HG03558 (cell line): ENCODE measurements around the gene ZNF692.
A peak's percentile ranks its signal among the peaks of the same experiment; 100 is the strongest.
"Not testable (repeated sequence)": the region's sequence is repeated elsewhere in the genome, so short reads cannot be mapped to it uniquely, and the experiment has no call there.

Experiments
- ATAC-seq: cut with Tn5 transposase; IDR thresholded peaks from one replicate; pipeline ENCODE4 v1.9.1; 2021; ENCODE audit warnings: moderate number of reproducible peaks; ENCODE audit not compliant: unreplicated experiment; ENCODE audit errors: extremely low read depth

Gene ZNF692

DNA sequence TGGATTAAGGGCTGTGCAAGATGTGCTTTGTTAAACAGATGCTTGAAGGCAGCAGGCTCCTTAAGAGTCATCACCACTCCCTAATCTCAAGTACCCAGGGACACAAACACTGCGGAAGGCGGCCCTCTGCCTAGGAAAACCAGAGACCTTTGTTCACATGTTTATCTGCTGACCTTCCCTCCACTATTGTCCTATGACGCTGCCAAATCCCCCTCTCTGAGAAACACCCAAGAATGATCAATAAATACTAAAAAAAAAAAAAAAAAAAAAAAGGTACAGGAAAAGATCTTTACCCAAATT, 28.2 kb downstream of the ZNF692 start:
- ATAC-seq = not testable (repeated sequence)

DNA sequence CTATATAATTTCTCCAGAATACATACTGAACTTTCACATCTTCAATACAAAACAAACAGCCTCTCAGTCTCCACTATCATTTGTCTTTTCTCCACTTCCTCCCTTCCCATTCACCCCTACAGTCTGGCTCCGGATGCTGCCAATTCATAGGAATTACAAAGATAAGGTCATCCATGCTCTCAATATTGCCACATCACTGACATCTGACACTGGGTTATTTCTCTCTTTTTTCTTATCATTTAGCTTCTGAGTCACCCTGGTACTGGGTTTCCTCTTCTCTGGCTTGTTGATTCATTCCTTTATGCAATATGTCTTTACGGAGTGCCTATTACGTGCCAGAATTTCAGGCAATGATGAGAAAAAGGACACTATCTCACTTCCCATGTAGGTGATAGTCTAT, 30.0 kb downstream of the ZNF692 start:
- no peak for ATAC-seq

DNA sequence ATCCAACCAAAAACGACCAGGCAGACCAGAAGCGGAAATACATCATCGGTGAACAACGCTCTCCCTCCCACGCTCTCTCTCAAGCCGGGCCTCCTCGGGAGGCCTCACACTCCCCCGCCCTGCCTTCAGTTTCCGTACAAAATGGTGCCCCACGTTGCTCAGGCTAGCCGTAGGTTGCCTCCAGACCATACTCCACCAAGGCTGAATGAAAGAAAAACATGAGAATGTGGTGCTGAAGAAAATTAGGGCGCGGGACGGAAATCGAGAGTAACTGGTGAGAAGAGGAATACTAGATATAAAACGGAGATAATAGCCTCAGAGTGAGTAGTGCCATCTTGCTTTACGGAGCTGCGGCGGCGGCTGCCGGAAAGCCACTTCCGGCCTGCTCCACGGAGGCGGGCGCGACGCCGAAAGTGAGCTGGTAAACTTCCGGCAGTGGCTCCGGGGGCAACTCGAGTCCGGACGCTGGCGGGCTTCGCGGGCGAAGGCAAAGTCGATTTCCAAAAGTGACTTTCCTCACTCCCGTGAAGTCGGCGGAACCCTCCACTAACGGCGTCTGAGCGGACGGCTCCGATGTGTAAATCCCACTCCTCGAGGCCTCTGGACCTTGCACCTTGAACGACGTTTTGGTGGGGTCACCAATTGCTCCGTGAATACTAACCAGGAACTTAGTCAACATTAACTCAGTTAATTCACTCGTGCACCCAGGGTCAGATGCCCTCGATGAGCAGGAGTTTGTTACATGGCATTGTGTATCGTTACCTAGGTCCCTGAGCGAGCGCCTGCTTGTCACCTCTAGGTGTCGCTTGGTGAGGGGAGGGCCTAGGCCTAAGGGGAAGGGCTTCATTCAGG, 32.8 kb downstream of the ZNF692 start, which contains the start of gene SH3BP5L:
SH3BP5L (minus strand) TSS at position 7 of the 852 bp plus-strand sequence. CDS start 980 bp downstream, outside the sequence.
- peak; percentile 87 for ATAC-seq

DNA sequence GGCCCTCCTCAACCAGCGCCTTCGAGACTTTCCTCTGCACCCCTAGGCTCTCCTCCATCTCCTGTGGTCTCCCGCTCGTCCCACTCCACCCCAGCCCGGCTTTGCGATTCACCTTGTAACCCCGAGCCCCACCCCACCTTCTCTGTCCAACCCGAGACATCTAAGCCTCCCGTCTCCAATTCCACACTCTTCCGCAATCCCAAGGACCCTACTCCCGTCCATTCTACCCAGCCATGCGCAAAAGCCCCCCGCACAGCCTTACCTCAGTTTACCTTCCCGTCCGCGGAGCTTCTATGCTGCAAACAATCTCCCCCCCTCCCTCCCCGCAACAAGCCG, 33.3 kb downstream of the ZNF692 start:
- ATAC-seq = no peak

DNA sequence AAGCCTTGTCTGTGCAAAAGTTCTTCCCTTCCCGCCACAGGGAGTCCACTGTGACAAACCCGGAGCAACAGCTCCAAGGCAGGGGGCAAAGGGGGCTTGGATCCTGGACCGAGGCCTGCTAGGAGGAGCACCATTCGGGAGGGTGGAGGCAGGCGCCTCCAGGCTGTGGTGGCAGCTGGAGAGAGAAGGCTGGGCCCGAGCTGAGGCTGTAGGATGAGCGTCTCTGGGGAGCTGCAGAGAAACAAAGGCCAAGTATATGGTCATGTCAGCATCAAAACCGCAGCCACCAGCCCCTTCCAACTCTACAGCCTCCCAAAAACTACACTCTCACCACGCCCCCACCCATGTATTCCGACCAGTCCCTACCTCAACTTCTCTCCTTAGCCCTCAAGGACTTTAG, 33.7 kb downstream of the ZNF692 start:
- ATAC-seq = no peak

DNA sequence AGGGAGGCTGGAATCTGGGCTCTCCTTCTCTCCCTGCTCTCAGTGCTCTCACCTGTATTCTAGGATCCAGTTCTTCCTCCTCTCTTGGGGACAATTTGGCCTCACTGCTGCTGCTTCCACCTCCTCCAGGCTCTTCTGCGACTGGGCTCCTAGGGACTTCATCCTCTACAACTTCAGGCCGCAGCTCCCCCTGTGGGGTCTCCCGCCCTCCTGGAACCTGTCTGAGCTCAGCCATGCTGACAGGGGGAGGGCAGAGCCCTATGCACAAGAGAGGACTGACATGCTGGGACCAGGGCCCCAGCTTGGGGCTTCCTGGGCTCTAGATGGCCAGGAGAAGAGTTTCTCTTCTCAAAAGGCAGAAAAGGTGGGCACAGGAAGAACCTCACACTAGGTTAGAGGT, 34.2 kb downstream of the ZNF692 start:
- ATAC-seq = no peak

DNA sequence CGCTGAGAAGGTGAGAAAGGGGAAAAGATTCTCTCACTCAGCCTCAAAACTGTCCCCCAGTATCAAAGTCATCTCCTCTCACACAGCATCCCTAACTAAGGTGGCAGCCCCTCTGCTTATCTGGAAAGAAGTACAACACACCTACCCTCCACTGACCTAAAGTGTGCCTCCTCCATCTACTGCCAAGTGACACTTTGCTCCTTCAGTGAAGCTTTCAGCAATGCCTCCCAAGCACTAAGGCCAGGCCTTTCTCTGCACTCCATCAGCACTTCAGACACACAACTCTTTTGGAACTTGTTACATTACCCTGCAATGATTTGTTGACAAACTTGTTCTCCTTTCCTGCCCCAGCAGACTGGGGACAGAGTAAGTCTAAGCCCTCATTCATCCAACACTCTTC, 34.6 kb downstream of the ZNF692 start:
- no peak for ATAC-seq

DNA sequence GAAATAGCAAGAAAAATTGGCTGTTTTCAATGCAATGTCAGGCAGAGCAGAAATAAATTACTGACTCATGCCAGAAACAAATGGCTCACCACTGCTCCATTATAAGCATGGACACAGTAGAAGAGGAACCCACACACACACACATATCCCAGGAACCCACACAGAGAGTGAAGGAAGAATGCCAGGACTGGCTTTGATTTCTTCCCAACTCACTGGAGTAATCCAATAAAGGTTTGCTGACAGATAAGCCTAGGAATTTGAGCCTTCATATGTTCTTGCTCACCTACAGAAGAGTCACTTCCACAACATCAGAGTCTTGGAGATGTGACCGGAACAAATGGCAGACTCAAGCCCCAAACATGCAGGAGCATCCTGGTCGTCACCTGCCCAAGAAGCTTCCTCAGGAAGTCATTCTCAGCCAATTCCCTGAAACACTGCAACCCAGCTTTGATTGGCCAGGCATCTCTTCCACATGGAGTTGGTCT, 35.3 kb downstream of the ZNF692 start:
- no peak for ATAC-seq

DNA sequence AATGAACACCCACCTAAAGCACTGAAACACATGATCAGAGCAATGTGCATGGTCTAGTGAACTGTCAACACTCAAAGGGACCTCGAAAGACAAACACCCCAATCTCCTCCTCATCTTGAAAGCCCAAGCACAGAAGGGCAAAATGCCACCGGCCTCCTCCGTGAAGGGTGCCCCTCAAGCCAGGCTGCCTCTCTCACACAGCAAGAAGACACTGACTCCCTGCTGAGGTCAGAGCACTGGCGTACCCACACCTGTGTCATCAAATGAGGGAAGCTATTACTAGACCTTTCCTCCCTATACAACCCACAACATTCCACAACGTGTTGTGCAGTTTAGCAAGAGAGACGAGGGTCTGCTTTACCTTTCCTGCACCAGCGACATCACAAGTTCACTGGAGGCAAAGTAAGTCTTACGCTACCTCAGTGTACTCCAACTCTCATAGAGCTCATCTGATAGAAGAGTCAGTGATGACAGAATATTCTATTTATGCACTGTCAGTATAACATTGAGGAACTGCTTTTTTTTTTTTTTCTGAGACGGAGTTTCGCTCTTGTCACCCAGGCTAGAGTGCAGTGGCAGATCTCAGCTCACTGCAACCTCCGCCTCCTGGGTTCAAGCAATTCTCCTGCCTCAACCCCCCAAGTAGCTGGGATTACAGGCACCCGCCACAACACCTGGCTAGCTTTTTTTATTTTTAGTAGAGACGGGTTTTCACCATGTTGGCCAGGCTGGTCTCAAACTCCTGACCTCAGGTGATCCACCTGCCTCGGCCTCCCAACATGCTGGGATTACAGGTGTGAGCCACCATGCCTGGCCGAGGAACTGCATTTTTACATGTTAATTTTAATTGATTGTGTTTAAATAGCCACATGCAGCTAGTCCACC, 36.5 kb downstream of the ZNF692 start:
- ATAC-seq = no peak

DNA sequence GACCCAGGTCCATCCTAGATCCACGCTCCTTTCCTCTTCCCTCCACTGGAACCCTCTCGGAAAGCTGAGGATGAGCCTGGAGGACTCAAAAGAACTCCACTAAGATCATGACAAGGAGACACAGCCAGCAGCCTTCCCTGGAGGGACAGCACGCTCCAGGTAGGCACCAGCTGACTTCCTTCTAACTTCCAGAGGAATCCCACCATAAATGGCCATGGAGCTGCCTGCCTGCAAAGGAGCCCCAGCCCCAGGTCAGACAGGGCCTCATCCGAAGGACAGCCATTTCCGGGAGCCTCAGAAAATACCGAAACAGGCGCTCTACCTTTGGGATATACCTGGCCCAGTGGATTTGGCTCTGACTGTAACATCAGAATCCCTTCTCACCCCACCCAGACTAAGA, 37.2 kb downstream of the ZNF692 start:
- no peak for ATAC-seq

DNA sequence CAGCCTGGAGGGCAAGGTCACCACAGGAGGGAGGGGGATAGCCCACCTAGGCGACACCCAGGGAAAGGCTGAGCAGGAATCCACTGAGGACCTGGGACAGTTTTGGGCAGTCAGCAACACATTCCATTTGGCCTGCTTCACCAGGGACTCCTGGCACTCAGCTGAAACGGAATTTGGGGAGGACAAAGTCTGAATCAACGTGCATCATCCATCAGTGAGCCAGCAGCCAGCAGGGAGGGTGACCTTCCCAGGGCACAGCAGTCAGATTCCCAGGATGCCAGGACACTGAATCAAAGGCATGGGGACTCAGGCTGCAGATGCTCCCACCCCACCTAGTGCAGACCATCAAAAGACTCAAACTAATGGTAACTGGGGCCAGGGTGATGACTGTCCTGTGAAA, 37.8 kb downstream of the ZNF692 start:
- ATAC-seq = no peak

DNA sequence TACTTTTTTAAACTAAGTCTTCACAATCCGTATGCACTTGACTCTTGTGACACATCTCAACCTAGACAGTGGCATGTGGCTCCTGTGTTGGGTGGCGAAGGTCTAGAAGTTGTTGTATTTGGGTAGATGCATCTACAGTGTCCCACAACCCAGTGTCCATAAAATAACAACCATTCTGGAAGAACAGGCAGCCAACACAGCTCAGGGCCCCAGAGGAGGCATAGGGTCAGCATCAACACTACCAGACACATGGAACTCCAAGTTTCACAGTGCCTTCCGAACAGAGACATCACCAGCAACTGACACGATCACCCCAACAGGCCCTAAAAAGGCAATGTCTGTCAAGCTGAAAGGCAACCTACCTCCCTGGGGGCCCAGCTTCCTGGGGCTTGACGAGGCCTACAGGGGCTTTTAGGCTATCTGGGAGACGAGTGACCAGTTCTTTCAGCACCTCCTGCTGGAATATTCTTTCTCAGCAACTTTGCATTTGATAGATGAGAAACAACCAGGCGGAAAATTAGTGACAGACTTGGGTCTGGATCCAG, 38.8 kb downstream of the ZNF692 start:
- ATAC-seq = no peak

DNA sequence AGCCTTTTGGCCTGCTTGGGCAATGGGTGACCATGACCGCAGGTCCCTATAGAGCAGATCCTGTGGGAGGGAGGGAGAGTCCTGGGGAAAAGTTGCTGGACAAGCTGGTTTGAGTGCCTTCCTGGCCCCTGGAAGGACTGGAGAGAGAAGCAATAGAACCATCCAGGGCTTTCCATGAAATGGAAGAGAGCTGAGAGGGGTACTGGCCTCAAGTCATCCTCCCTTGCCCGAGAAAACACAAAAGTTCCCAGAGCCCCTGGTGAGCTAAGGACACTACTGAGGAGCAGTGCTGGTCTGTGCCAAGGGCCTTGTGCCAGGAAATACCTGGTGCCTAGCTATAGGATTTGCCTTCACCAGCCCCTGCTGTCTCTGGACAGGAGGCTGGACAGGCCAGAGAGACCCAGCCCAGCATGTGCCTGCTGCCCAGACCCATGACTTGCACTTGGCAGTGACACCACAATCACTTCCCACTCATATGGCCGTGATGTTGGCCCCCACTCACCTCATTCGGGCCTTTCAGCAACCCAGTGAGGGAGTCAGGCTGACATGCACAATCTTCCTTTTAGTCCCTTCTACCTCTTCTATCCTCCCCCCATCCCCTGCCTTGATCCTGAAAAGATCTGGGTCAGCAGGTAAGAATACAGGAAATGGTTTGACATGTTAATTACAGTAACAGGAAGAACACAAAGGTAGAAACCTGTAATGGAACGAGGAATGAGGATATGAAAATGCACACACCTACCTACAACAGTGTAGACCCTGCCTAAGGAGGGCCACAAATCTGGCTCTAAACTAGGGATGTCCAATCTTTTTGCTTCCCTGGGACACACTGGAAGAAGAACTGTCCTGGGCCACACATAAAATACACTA, 40.1 kb downstream of the ZNF692 start:
- no peak for ATAC-seq

DNA sequence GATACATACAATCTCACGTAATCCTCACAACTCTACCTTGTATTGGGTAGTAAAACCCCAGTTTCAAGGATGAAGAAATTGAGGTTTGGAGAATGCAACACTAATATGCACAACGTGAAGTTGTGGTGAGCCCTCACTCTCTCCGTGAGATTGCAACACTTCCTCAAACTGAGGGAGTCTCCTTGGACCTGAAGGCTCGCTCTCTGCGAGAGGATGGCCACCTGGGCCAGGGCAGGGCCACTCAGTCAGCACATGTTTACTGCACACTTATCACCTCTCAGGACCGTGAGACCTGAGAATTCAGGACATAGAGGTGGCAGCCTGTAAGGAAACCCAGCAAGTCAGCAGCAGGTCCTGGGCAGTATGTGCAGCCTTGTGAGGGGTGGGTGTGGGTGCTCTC, 41.8 kb downstream of the ZNF692 start:
- ATAC-seq = no peak

DNA sequence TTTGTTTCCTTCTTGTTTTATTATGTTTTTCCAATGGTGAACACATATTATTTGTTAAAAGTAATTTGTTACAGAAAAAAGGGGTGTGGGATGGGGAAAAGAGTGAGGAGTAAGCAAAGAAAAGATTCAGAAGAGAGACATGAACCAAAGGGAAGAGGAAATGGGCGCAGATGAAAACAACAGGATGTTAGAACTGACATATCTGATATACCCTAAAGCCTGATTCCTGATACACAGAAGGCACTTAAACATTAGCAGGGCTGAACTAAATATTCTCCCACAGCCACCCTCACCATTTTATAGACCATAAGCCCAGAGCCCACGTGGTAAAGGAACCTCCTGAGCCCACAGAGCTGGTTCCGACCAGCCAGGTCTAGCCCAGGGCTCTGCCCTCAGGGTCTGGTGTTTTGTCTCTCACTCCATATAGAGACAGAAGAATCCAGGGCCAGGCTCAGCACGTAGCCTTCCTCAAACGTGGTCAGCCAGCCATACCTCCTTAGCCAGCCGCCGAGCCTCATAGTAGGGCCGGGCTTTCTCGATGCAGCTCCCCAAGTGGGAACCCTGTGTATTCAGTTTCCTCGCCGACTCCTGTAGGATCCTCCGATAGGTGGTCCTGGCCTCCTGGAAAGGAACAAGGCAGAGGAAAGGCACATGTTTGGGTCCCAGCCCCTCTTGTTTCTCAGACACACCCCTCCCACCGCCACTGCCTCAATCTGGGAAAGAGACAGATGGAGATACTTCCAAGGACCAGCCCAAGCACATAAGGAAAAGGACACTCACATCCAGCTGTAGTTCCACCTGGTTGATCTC, 42.6 kb downstream of the ZNF692 start:
- no peak for ATAC-seq

DNA sequence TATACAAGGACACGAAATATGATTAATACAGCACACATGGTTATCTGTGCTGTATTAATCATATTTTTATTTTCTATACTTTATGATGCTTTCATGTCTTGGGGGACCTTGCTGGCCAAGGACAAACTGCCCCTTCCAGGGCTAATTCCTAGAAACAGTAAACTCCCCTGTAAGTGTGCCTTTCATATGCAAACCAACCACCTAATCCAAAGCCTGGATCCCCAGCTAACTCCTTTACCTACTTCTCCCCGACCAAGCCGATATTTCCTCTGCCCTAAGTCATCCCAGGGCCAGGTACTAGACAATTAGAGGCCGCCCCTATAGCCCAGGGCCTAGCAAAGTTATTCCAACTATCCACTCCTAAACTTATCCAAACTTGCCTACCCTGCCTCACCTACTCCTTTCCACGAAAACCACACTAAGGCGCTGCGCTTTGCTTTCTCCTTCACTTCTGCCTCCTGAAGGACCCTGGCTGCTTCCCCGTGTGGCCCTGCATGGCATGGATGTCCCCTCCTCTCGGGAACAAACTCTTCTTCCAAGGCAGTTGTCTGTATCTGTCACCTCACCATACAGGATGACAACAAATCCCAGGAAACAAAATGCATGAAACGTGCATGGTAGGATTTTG, 43.4 kb downstream of the ZNF692 start:
- ATAC-seq = no peak

DNA sequence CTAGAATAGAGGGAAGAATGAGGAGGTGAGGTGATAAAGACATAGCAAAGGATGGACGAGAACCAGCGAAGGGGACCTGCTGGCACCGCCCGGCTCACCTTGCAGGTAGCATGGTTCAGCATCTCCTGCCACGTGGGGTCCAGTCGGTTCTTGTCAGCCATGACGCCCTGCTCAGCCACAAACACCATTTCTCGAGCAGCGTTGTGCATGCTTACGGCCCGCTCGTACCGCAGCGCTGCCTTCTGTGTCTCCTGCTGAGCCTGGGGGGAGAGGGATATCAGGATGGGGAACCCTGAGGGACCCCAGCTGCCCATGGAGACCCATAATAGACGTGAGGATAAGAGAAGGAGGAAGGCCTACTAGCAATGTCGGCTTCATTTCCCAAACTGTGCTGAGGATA, 44.5 kb downstream of the ZNF692 start:
- ATAC-seq = no peak

DNA sequence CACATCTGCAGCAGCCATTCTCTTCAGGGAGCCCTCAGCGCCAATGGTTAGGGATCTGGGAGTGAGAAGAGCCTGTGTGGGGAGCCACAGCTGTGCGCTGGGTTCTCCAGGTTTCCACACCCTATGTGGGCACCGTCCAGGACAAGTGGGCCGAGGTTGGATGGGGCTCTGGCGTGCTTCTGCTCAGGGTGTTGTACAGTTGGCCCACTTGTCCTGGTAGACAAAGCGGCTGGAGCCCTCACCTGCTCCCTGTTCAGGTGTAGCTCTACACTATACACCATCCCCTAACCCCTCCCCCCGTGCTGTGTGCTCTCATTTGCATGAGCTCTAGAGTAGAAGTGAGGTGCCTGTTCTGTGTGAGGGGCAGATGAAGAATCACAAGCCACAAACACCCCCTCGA, 45.3 kb downstream of the ZNF692 start:
- no peak for ATAC-seq
